HepG2 (cell line): Measurements from ENCODE around the gene PRR15L. TPM values are rescaled to one million over a fixed set of nuclear protein-coding genes. Genes with fewer than 3 reads are reported as not detected.

Experiments used
- CENPX ChIP-seq: sonication (generic); formaldehyde crosslinking; IDR thresholded peaks from 2 replicates; pipeline ENCODE4 v1.9.0; 2021; ENCODE audit warnings: mild to moderate bottlenecking, missing genetic modification reagents, moderate library complexity
- MYNN ChIP-seq: sonication (generic); formaldehyde crosslinking; IDR thresholded peaks from 2 replicates; pipeline ENCODE4 v1.4.0; 2020; ENCODE audit warnings: mild to moderate bottlenecking, low read depth, missing genetic modification reagents
- NPAS2 ChIP-seq: sonication (generic); formaldehyde crosslinking; IDR thresholded peaks from 2 replicates; pipeline ENCODE4 v1.8.0; 2022; ENCODE audit warnings: mild to moderate bottlenecking, missing genetic modification reagents, borderline replicate concordance
- POLR2AphosphoS2 ChIP-seq: IDR thresholded peaks from 2 replicates; pipeline ENCODE4 v1.6.1; 2011; ENCODE audit warnings: low read depth, low read length, improper control_type of control experiment
- SMARCE1 ChIP-seq: fragments of 450-650 bp; IDR thresholded peaks from 2 replicates; pipeline ENCODE4 v1.6.1; 2017; ENCODE audit warnings: borderline replicate concordance
- SOX13 ChIP-seq, 3 experiments: fragments of 450-650 bp in 1 of 3; sonication (generic) in 1 of 3; formaldehyde crosslinking in 1 of 3; IDR thresholded peaks in 2 of 3; conservative IDR thresholded peaks in 1 of 3; 2 replicates each; pipeline versions ENCODE4 v1.5.0 to v1.6.1; 2016 to 2020; ENCODE audit warnings: antibody characterized with exemption in 1 of 3, mild to moderate bottlenecking in 1 of 3, missing compliant biosample characterization in 1 of 3, missing genetic modification reagents in 1 of 3, moderate library complexity in 1 of 3
- ZEB1 ChIP-seq: IDR thresholded peaks from 2 replicates; pipeline ENCODE4 v1.6.1; 2012; ENCODE audit warnings: mild to moderate bottlenecking, low read depth, inconsistent platforms; ENCODE audit not compliant: insufficient replicate concordance
- ZFP1 ChIP-seq: IDR thresholded peaks from 2 replicates; pipeline ENCODE4 v1.6.1; 2016
- ZNF24 ChIP-seq: fragments of 450-650 bp; IDR thresholded peaks from 2 replicates; pipeline ENCODE4 v1.6.1; 2017; ENCODE audit warnings: antibody characterized with exemption, mild to moderate bottlenecking
- ZNF3 ChIP-seq: IDR thresholded peaks from 2 replicates; pipeline ENCODE4 v1.7.0; 2017; ENCODE audit warnings: inconsistent platforms
- ZNF589 ChIP-seq: sonication (generic); formaldehyde crosslinking; conservative IDR thresholded peaks from 2 replicates; pipeline ENCODE4 v1.8.0; 2022; ENCODE audit warnings: mild to moderate bottlenecking, moderate library complexity, missing genetic modification reagents
- ZNF616 ChIP-seq: sonication (generic); formaldehyde crosslinking; IDR thresholded peaks from 2 replicates; pipeline ENCODE4 v1.5.0; 2020; ENCODE audit warnings: low read depth, mild to moderate bottlenecking, missing genetic modification reagents
- ZNF773 ChIP-seq: sonication (generic); formaldehyde crosslinking; IDR thresholded peaks from 2 replicates; pipeline ENCODE4 v1.4.0; 2020; ENCODE audit warnings: missing genetic modification reagents, borderline replicate concordance
- ZSCAN29 ChIP-seq: sonication (generic); formaldehyde crosslinking; conservative IDR thresholded peaks from 2 replicates; pipeline ENCODE4 v1.4.0; 2020; ENCODE audit warnings: mild to moderate bottlenecking, missing genetic modification reagents
- polyA plus RNA-seq, 8 experiments: library from polyadenylated mRNA; depleted of rRNA in 3 of 8; stranded (reverse) in 7 of 8; unstranded in 1 of 8; fragments of >200 nt; fragmentation: Illumina TruSeq in 4 of 8; extraction: Trizol in 4 of 8; gene quantifications; 2 replicates each; pipeline versions ENCODE4 v1.2.1 to v1.2.3, GENCODE V29; 2011 to 2016; ENCODE audit warnings: low read depth in 4 of 8, missing spikeins in 1 of 8, mixed read lengths in 1 of 8; ENCODE audit not compliant: insufficient read depth in 1 of 8
- total RNA-seq, 5 experiments: library from RNA; depleted of rRNA; stranded (reverse); fragments of >200 nt; fragmentation: Illumina TruSeq; extraction: Trizol; gene quantifications; 2 replicates each; pipeline ENCODE4 v1.2.3, GENCODE V29; 2016; ENCODE audit warnings: low read depth in 1 of 5
- TF ChIP-seq, protein P1 (sequence below): sonication (generic); formaldehyde crosslinking; IDR thresholded peaks from 2 replicates; pipeline ENCODE4 v1.4.0; 2020; ENCODE audit warnings: mild to moderate bottlenecking, missing genetic modification reagents, borderline replicate concordance
- TF ChIP-seq, protein P2 (sequence below): sonication (generic); formaldehyde crosslinking; IDR thresholded peaks from 2 replicates; pipeline ENCODE4 v1.5.0; 2020; ENCODE audit warnings: missing genetic modification reagents, mild to moderate bottlenecking, borderline replicate concordance
- TF ChIP-seq, protein P3 (sequence below): sonication (generic); formaldehyde crosslinking; IDR thresholded peaks from 2 replicates; pipeline ENCODE4 v1.4.0; 2020; ENCODE audit warnings: missing genetic modification reagents, borderline replicate concordance

The PRR15L gene
- total and polyA plus RNA-seq, 2 of the 13 experiments (the other 11 are each of a cell fraction or from before 2014, with no cell fraction given), result 0.44 to 2.0 TPM

DNA sequence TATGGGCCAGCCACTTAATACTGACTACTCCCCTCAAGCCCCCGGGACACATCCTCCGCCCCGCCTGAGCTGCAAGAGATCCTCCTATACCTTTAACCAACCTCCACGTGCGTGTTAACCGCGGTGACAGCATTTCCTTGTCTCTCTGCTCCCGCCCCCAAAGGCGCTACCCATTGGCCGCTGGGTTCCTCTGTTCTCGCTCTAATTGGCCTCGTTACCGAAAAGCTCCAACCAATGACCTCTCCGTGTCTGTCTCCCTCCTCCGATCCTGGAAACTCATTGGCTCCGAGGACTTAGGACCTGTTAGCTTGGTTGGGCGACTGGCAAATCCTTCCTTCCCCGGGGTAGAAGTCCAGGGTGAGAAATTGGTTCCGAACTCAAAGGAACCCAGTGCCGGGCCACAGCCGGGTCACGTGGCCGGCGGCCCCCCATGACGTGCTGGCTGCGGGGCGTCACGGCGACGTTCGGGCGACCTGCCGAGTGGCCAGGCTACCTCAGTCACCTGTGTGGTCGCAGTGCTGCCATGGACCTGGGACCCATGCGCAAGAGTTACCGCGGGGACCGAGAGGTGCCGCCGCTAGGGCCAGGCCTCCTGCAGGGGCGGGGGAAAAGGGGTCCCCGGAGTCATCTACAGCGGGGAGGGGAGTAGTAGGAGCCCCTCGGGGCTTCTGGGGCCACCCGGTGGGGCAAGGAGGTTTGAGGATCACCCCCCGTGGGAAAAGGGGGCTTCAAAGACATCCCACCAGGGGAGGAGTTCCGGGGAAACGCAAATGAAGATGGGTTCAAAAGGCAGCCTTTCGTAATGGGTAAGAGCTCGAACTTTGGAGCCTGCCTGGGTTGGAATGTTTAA is 16.2 kb downstream of the PRR15L start, which contains the start of gene PNPO (continued):
- TF ChIP-seq, protein P1, sequence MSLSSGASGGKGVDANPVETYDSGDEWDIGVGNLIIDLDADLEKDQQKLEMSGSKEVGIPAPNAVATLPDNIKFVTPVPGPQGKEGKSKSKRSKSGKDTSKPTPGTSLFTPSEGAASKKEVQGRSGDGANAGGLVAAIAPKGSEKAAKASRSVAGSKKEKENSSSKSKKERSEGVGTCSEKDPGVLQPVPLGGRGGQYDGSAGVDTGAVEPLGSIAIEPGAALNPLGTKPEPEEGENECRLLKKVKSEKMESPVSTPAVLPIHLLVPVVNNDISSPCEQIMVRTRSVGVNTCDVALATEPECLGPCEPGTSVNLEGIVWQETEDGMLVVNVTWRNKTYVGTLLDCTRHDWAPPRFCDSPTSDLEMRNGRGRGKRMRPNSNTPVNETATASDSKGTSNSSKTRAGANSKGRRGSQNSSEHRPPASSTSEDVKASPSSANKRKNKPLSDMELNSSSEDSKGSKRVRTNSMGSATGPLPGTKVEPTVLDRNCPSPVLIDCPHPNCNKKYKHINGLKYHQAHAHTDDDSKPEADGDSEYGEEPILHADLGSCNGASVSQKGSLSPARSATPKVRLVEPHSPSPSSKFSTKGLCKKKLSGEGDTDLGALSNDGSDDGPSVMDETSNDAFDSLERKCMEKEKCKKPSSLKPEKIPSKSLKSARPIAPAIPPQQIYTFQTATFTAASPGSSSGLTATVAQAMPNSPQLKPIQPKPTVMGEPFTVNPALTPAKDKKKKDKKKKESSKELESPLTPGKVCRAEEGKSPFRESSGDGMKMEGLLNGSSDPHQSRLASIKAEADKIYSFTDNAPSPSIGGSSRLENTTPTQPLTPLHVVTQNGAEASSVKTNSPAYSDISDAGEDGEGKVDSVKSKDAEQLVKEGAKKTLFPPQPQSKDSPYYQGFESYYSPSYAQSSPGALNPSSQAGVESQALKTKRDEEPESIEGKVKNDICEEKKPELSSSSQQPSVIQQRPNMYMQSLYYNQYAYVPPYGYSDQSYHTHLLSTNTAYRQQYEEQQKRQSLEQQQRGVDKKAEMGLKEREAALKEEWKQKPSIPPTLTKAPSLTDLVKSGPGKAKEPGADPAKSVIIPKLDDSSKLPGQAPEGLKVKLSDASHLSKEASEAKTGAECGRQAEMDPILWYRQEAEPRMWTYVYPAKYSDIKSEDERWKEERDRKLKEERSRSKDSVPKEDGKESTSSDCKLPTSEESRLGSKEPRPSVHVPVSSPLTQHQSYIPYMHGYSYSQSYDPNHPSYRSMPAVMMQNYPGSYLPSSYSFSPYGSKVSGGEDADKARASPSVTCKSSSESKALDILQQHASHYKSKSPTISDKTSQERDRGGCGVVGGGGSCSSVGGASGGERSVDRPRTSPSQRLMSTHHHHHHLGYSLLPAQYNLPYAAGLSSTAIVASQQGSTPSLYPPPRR, result no peak
- TF ChIP-seq POLR2AphosphoS2 (peak; percentile 76; the same call in 1 of the 2 replicates), ZEB1 (no peak), ZNF616 (peak; percentile 61; the same call in 1 of the 2 replicates), ZFP1 (CRISPR knock-in tag) (peak; percentile 80; the same call in 1 of the 2 replicates), NPAS2 (CRISPR knock-in tag) (no peak), MYNN (CRISPR knock-in tag) (no peak; the same call in 1 of the 2 replicates), ZNF589 (peak; percentile 77; the same call in 1 of the 2 replicates), SOX13 (IDR thresholded peaks at IDR 0.05) (no peak), SOX13 (CRISPR knock-in tag; conservative IDR thresholded peaks at IDR 0.05 in 1 of 2, IDR thresholded peaks at IDR 0.05 in 1 of 2) (peak in 1 of 2 experiments; percentile 4; a peak in 1 of 4 replicates), SMARCE1 (no peak), ZNF773 (peak; percentile 81; the same call in 1 of the 2 replicates), CENPX (CRISPR knock-in tag) (no peak), ZNF24 (no peak), ZNF3 (CRISPR knock-in tag) (no peak), ZSCAN29 (CRISPR knock-in tag) (0 out of 2 replicates have a peak, but pooled peaks have one; percentile 25)
- TF ChIP-seq, protein P2, sequence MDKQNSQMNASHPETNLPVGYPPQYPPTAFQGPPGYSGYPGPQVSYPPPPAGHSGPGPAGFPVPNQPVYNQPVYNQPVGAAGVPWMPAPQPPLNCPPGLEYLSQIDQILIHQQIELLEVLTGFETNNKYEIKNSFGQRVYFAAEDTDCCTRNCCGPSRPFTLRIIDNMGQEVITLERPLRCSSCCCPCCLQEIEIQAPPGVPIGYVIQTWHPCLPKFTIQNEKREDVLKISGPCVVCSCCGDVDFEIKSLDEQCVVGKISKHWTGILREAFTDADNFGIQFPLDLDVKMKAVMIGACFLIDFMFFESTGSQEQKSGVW, result no peak; the same call in 1 of the 2 replicates
- TF ChIP-seq, protein P3, sequence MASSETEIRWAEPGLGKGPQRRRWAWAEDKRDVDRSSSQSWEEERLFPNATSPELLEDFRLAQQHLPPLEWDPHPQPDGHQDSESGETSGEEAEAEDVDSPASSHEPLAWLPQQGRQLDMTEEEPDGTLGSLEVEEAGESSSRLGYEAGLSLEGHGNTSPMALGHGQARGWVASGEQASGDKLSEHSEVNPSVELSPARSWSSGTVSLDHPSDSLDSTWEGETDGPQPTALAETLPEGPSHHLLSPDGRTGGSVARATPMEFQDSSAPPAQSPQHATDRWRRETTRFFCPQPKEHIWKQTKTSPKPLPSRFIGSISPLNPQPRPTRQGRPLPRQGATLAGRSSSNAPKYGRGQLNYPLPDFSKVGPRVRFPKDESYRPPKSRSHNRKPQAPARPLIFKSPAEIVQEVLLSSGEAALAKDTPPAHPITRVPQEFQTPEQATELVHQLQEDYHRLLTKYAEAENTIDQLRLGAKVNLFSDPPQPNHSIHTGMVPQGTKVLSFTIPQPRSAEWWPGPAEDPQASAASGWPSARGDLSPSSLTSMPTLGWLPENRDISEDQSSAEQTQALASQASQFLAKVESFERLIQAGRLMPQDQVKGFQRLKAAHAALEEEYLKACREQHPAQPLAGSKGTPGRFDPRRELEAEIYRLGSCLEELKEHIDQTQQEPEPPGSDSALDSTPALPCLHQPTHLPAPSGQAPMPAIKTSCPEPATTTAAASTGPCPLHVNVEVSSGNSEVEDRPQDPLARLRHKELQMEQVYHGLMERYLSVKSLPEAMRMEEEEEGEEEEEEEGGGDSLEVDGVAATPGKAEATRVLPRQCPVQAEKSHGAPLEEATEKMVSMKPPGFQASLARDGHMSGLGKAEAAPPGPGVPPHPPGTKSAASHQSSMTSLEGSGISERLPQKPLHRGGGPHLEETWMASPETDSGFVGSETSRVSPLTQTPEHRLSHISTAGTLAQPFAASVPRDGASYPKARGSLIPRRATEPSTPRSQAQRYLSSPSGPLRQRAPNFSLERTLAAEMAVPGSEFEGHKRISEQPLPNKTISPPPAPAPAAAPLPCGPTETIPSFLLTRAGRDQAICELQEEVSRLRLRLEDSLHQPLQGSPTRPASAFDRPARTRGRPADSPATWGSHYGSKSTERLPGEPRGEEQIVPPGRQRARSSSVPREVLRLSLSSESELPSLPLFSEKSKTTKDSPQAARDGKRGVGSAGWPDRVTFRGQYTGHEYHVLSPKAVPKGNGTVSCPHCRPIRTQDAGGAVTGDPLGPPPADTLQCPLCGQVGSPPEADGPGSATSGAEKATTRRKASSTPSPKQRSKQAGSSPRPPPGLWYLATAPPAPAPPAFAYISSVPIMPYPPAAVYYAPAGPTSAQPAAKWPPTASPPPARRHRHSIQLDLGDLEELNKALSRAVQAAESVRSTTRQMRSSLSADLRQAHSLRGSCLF, result peak; percentile 93
